Upper lobe of left lung (tissue), 6 donors: ENCODE measurements around the gene ELP1. TPM values are rescaled to one million over a fixed set of nuclear protein-coding genes. Genes with fewer than 3 reads are reported as not detected.

Experiments used
- ATAC-seq, 2 donors: fragments of 200-7000 bp; cut with Tn5 transposase; one replicate each; pipeline ENCODE4 v1.9.1; 2022; ENCODE audit warnings: mild to moderate bottlenecking in 2 of 2, moderate library complexity in 2 of 2; ENCODE audit not compliant: low FRiP score in 2 of 2
- DNase-seq, 2 donors: peaks; one replicate each; pipeline ENCODE4 v3.0.0-alpha.2; 2019 to 2020
- H3K27ac ChIP-seq, 4 donors: fragments of 200-600 bp; sonication (generic); one replicate each; pipeline ENCODE4 v1.5.1; 2016 to 2019
- H3K27me3 ChIP-seq, 4 donors: fragments of 200-600 bp; sonication (generic); one replicate each; pipeline ENCODE4 v1.5.1; 2017 to 2019
- H3K36me3 ChIP-seq, 4 donors: fragments of 200-600 bp; sonication (generic); one replicate each; pipeline ENCODE4 v1.5.1; 2016 to 2019
- H3K4me1 ChIP-seq, 4 donors: fragments of 200-600 bp; sonication (generic); one replicate each; pipeline ENCODE4 v1.5.1; 2018 to 2019
- H3K4me3 ChIP-seq, 4 donors: fragments of 200-600 bp; sonication (generic); one replicate each; pipeline ENCODE4 v1.5.1; 2017 to 2019; ENCODE audit warnings: mild to moderate bottlenecking in 2 of 4, moderate library complexity in 1 of 4
- H3K9me3 ChIP-seq, 4 donors: fragments of 200-600 bp; sonication (generic); one replicate each; pipeline ENCODE4 v1.5.1; 2018 to 2019
- EP300 ChIP-seq, 4 donors: sonication (generic); formaldehyde crosslinking; IDR thresholded peaks; one replicate each; pipeline ENCODE4 v1.5.1; 2017; ENCODE audit warnings: antibody characterized with exemption in 4 of 4, control low read depth in 2 of 4
- POLR2A ChIP-seq, 4 donors: fragments of 450-650 bp; IDR thresholded peaks; one replicate each; pipeline ENCODE4 v1.5.1; 2016 to 2017; ENCODE audit warnings: antibody characterized with exemption in 4 of 4, mild to moderate bottlenecking in 2 of 4
- POLR2AphosphoS5 ChIP-seq, 2 donors: sonication (generic); formaldehyde crosslinking; IDR thresholded peaks; one replicate each; pipeline ENCODE4 v1.5.1; 2017; ENCODE audit warnings: antibody characterized with exemption in 2 of 2
- WGBS, 2 donors: methylation state at CpG; one replicate each; pipeline ENCODE4 v1.1.5; 2017 to 2018; 5-methylcytosine and 5-hydroxymethylcytosine counted together
- total RNA-seq, 6 donors: library from RNA; depleted of rRNA in 4 of 6; stranded (reverse); fragments of >200 nt in 4 of 6; gene quantifications; one replicate each; pipeline versions ENCODE4 v1.1.0 to v1.2.1, GENCODE V29; 2016 to 2021
- TF ChIP-seq, protein P1 (sequence below), 6 experiments: fragments of 450-650 bp in 4 of 6; fragments of 200-600 bp in 2 of 6; sonication (generic) in 2 of 6; IDR thresholded peaks; one replicate each; pipeline ENCODE4 v1.5.1; 2016 to 2019; ENCODE audit warnings: antibody characterized with exemption in 6 of 6
- donor health status: DM: no; HTN: no; CAD: no; lungs with moderate emphysema.
- donor health status: DM: no; HTN: yes; CAD: no; lungs with severe emphysema.

ELP1 gene
- total RNA-seq, 6 donors from 2014 or later = 11.3 to 55.4 (median 18.5) TPM

DNA sequence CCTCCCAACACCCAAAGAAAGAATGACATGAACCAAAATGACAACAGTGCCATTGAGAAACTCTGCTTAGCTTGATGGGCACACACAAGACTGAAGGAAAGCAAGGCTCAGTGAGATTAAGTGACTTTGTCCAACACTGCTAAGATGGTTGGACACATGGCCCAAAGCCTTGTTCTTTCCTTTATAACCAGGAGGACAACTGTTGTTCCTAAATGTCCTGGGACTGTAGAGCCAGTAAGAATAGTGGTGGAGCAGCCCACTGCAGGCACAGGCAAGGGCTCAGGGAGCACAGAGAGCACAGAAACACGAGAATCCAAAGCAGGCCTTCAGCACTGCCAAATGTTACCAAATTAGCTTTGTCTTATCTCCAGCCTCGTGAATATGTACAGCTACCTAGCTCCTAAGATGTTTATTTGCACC, 67.9 kb downstream of the ELP1 start:
- H3K27me3 ChIP-seq = no peaks in the 10 kb centered on the region
- TF ChIP-seq, protein P1, sequence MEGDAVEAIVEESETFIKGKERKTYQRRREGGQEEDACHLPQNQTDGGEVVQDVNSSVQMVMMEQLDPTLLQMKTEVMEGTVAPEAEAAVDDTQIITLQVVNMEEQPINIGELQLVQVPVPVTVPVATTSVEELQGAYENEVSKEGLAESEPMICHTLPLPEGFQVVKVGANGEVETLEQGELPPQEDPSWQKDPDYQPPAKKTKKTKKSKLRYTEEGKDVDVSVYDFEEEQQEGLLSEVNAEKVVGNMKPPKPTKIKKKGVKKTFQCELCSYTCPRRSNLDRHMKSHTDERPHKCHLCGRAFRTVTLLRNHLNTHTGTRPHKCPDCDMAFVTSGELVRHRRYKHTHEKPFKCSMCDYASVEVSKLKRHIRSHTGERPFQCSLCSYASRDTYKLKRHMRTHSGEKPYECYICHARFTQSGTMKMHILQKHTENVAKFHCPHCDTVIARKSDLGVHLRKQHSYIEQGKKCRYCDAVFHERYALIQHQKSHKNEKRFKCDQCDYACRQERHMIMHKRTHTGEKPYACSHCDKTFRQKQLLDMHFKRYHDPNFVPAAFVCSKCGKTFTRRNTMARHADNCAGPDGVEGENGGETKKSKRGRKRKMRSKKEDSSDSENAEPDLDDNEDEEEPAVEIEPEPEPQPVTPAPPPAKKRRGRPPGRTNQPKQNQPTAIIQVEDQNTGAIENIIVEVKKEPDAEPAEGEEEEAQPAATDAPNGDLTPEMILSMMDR (IDR thresholded peaks at IDR 0.05) = no peak
- TF ChIP-seq POLR2AphosphoS5 (IDR thresholded peaks at IDR 0.05) (no peak), POLR2A (IDR thresholded peaks at IDR 0.05) (no peak), EP300 (IDR thresholded peaks at IDR 0.05) (no peak)
- H3K4me1 ChIP-seq = no peaks in the 10 kb centered on the region
- WGBS, 2 donors = 91 to 92% methylated on average over 2 of the region's 2 CpGs
- peaks cover 0 to 25% (median 7%) of the 10 kb centered on the region in 4 donors for H3K36me3 ChIP-seq
- no peak overlapping the region for H3K27ac ChIP-seq
- H3K9me3 ChIP-seq = no peaks in the 10 kb centered on the region
- DNase-seq (no peak), ATAC-seq (no peak)
- no peak overlapping the region for H3K4me3 ChIP-seq

DNA sequence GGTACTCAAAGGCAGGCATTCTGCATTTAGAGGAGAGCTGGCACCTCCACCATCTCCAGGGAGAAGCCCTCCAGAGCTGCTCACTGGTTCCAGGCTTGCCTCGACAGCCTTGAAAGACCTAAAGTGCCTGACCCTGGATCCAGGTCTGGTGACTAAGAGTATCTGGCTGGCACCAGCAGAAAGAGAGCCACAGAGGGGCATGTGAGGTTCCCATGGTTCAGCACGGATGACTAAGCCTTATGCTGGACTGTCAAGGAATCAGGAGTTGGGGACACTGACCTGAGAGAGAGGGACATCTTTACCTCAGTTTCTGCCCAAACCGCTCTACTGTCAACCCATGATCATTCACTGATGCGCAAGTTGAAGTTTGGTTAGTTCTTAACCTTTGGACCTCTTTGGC, 68.9 kb downstream of the ELP1 start:
- Histone ChIP-seq H3K4me3 (no peak overlapping the region), H3K27ac (no peak overlapping the region), H3K36me3 (peaks cover 0 to 17% (median 5%) of the 10 kb centered on the region in 4 donors), H3K27me3 (no peaks in the 10 kb centered on the region), H3K4me1 (no peaks in the 10 kb centered on the region), H3K9me3 (no peaks in the 10 kb centered on the region)
- 93 to 94% methylated on average over 4 of the region's 4 CpGs for WGBS, 2 donors
- ATAC-seq = no peak
- TF ChIP-seq EP300 (IDR thresholded peaks at IDR 0.05) (no peak), POLR2A (IDR thresholded peaks at IDR 0.05) (no peak), POLR2AphosphoS5 (IDR thresholded peaks at IDR 0.05) (no peak)
- TF ChIP-seq, protein P1 (IDR thresholded peaks at IDR 0.05) = no peak
- DNase-seq = no peak

DNA sequence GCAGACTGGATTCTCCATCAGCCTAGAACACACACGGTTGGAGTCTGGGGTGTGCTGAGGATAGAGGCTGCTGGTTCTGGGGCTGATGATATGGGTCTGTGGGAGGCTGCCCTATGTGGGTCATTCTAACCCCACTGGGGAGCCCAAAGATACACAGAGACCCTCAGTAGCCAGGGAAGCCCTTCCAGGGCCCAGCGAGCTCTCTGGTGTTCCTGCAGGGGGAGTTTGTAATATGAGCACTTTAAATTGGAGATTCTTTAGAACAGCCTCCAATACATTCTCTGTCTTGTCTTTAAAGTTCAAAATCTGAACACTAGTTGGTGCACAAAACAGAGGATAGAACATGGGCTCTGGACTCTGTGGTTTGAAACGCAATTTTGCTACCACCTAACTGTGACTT, 69.5 kb downstream of the ELP1 start:
- Histone ChIP-seq H3K4me3 (no peak overlapping the region), H3K27ac (no peak overlapping the region), H3K4me1 (no peaks in the 10 kb centered on the region), H3K27me3 (no peaks in the 10 kb centered on the region), H3K36me3 (peaks cover 0 to 14% (median 5%) of the 10 kb centered on the region in 4 donors), H3K9me3 (no peaks in the 10 kb centered on the region)
- WGBS, 2 donors = 86 to 90% methylated on average over 2 to 3 of the region's 3 CpGs
- no peak for TF ChIP-seq POLR2A (IDR thresholded peaks at IDR 0.05)
- TF ChIP-seq EP300 (IDR thresholded peaks at IDR 0.05) = no peak
- TF ChIP-seq POLR2AphosphoS5 (IDR thresholded peaks at IDR 0.05) = no peak
- TF ChIP-seq, protein P1 (IDR thresholded peaks at IDR 0.05) = no peak
- no peak for ATAC-seq
- no peak for DNase-seq

DNA sequence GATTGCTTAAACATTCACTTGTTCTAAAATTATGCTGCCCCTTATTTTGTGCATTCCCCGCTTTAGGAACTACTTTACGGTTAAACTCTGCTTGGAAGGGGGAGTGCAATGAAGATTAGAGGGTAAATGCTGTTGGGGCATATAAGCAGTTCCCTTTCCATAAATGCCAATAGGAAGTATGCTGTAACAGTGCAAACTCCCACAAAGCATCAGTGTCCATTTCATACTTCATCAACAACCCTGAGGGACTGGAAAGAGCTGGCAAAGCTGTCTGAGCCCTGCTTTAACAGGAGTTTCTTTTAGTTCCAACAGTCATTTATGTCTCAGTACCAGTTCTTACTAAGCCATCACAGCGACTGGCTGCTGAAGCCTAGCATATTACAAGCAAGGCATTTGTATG, 70.0 kb downstream of the ELP1 start:
- no peaks in the 10 kb centered on the region for H3K9me3 ChIP-seq
- H3K4me1 ChIP-seq = no peaks in the 10 kb centered on the region
- no peak for TF ChIP-seq POLR2AphosphoS5 (IDR thresholded peaks at IDR 0.05)
- TF ChIP-seq EP300 (IDR thresholded peaks at IDR 0.05) = no peak
- TF ChIP-seq, protein P1 (IDR thresholded peaks at IDR 0.05) = no peak
- TF ChIP-seq POLR2A (IDR thresholded peaks at IDR 0.05) = no peak
- no peak overlapping the region for H3K4me3 ChIP-seq
- ATAC-seq (no peak), DNase-seq (no peak)
- WGBS, 2 donors = 82 to 95% methylated on average over 3 of the region's 3 CpGs
- no peaks in the 10 kb centered on the region for H3K27me3 ChIP-seq
- no peak overlapping the region for H3K27ac ChIP-seq
- H3K36me3 ChIP-seq = peaks cover 0 to 8% (median 3%) of the 10 kb centered on the region in 4 donors

DNA sequence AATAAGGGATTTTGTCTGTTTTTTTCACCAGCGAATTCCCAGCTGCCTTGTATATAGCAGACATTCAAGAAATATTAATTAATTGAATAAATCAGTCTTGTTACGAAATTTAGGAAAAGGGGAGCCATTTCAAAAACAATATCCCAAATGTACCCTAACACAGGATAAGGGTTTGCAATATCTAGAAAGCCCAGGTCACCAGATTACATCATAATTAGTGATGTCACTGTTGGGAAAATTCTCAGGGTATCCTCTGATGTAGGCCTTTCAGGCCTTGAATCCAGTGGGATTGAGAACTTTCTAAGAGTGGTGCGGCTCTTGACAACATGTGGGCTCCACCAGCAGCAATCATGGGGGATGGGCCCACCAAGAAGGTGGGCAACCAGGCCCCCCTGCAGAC, 71.9 kb downstream of the ELP1 start, which contains the start of gene ACTL7A:
ACTL7A (plus strand) TSS at position 270 of the 400 bp plus-strand sequence; CDS start at position 327, 57 bp downstream.
- DNase-seq (no peak), ATAC-seq (no peak)
- H3K27ac ChIP-seq = peak within 1 kb of the TSS in 2 of 4 donors; percentile 26 to 61
- WGBS, 2 donors = 92 to 97% methylated on average over 2 to 3 of the region's 3 CpGs
- H3K4me3 ChIP-seq = no peak within 1 kb of the TSS
- no peaks in the 10 kb centered on the region for H3K36me3 ChIP-seq
- H3K4me1 ChIP-seq = no peaks in the 10 kb centered on the region
- TF ChIP-seq, protein P1 (IDR thresholded peaks at IDR 0.05) = no peak
- TF ChIP-seq POLR2AphosphoS5 (IDR thresholded peaks at IDR 0.05) (no peak), POLR2A (IDR thresholded peaks at IDR 0.05) (no peak), EP300 (IDR thresholded peaks at IDR 0.05) (no peak)
- H3K27me3 ChIP-seq = no peaks in the 10 kb centered on the region
- no peaks in the 10 kb centered on the region for H3K9me3 ChIP-seq
